ENCODE measurements around the gene NEURL4.
A peak's percentile ranks its signal among the peaks of the same experiment; 100 is the strongest.
"Not testable (repeated sequence)": the region's sequence is repeated elsewhere in the genome, so short reads cannot be mapped to it uniquely, and the experiment has no call there.

The NEURL4 gene

DNA sequence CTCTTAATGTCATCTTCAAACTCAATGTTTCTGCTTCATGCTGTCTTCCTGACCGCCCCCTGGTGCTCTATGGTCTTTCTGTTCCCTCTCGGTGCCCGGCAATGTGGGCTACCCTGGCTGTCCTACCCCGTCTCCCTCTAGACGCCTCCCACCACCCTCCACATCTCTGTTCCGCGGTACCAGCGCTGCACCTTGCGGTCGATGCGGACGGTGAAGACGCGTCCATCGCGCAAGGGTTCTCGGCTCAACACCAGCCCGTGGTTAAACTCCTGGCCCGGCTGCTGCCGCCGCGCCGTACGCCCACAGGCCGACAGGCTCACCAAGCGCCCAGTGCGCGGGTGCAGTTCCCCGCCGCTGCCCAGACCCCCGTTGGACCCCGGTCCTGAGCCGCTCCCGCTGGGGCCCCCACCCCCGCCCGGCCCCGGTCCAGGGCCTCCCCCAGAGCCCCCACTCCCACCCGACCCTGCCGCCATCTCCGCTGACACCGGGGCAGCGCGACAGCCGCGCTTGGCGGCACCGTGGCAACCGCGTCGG is at the start of gene NEURL4:
Gene NEURL4, minus strand, starts transcription at position 496 of the 534 bp plus-strand sequence. Its CDS starts 23 bp downstream, at position 473.
- no peak for DNase-seq

DNA sequence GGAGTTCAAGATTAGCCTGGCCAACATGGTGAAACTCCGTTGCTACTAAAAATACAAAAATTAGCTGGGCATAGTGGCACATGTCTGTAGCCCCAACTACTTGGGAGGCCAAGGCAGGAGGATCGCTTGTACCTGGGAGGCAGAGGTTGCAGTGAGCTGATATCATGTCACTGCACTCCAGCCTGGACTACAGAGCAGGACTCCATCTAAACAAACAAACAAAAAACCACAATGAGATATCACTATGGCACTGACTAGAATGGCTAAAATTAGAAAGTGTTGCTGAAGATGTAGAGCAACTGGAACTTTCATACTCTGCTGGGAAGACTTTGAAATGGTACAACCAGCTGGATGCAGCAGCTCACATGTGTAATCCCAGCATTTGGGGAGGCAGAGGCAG is 45.2 kb upstream of the NEURL4 start:
- no peak for DNase-seq

DNA sequence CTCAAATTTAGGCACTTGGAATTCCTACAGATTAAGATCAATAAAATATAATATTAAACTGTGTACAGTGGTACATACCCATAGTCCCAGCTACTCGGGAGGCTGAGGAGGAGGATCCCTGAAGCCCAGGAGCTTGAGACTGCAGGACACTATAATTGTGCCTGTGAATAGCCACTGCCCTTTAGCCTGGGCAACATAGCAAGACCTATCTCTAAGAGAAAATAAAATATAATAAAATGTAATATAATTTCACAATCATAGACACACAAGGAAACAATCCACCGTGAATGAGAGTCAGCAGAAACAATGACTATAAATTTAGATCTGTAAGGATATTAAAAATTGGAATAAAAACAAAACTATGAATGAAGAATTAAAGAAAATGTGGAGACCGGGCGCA is 41.7 kb upstream of the NEURL4 start:
- no peak for DNase-seq

DNA sequence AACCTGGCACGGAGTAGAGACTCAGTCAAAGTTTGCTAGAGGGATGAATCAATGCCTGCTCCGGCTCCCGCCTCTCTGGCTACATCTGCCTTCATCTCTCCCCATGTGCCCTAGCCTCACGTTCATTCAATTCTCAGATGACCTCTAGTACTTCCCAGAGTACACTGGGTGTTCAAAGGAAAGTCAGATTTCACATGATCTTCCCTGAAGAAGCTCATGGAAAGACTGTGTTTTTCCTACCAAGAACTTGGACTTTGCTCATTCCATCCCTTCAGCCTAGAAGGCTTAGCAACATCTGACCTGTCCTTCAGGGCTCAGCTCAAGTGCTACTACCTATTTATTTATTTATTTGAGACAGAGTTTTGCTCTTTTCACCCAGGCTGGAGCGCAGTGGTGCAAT is 40.7 kb upstream of the NEURL4 start:
- no peak for DNase-seq

- DNase-seq = not testable (repeated sequence)
These were observed 39.5 kb upstream of the NEURL4 start for GRCh38 chr17:7368599-7368994.

DNA sequence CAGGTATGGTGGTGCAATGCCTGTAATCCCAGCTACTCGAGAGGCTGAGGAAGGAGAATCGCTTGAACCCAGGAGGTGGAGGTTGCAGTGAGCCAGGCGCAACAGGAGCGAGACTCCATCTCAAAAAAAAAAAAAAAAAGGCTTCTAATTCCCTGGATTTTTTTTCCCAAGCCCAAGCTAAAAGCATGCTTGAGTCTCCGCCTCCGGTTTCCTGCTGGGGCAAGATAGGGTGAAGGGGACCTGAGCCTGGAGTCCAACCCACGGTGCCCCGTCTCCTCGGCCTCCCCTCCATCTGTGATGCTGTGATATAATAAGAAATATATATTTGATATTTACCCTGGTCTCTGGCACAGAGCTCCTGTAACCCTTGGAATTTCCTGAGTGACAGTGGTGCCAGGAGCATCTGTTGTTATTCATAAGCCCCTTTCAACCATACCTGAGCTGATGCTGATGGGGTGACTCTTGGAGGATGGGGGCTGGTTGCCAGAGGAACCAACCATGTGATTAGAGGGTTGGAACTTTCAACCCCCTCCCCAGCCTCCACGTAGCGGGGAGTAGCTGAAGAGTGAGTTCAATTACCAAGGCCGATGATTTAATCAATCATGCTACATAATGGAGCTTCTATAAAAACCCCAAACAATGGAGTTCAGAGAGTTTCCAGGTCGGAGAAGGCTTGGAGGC is 38.9 kb upstream of the NEURL4 start:
- no peak for DNase-seq

DNA sequence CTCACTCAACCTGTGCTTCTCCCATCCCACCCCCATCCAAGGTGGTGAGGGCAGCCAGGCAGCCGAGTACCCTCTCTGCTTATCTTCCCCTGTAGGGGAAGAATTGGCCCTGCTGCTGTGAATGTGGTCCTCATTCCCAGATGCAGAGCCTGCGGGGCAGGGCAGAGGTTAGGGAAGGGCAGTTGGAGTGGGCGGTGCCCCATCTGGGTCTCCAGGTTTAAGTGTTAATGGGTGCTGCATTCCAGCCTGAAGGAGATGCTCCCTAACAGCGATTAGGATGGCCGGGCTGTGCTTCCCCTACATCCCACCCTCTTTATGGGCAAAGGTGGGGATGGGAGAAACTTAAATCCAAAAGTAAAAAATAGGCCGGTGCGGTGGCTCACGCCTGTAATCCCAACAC is 37.9 kb upstream of the NEURL4 start:
- no peak for DNase-seq

DNA sequence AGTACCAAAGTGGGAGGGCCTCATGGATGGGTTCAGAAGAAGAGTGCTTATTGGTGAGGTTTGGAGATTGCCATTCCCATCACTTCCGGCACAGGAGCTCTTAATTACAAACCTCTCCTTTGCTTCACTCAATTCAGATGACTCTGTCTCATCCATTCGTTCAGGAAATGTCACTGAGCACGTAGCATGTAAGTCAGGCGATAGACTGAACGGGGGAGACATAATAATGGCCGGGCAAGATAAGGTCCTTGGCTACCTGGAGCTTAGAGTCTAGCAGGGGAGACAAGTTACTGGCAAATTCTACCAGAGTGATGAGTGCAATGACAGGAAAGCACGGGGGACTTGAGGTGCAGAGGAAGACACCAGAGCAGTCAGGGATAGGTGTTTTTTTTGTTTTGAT is 36.8 kb upstream of the NEURL4 start:
- DNase-seq = not testable (repeated sequence)

- DNase-seq = no peak
These were observed 34.2 kb upstream of the NEURL4 start for GRCh38 chr17:7363311-7363710.

- no peak for DNase-seq
These were observed 32.8 kb upstream of the NEURL4 start for GRCh38 chr17:7361906-7362305.

DNA sequence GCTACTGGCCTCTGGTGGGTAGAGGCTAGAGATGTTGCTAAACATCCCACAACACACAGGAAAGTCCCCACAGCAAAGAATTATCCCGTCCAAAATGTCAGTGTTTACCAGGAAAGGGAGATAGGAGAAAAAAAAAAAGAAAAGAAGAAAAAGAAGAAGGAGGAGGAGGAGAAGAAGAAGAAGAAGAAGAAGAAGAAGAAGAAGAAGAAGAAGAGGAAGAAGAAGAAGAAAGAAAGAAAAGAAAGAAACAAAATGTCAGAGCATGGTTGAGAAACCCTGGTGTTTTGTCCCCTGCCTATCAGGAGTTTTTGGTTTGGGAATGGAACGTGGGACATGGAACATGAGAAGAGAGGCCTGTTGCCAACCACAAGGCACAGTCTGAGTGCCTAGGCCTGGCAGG is 28.2 kb upstream of the NEURL4 start:
- no peak for DNase-seq

- DNase-seq = no peak
These were observed 27.6 kb upstream of the NEURL4 start for GRCh38 chr17:7356756-7357155.

- peak in 1 of 2 experiments; percentile 57 for DNase-seq
These were observed 27.0 kb upstream of the NEURL4 start for GRCh38 chr17:7356072-7356549.

GRCh38 chr17:7355573-7355972 is 26.4 kb upstream of the NEURL4 start:
- no peak for DNase-seq

- no peak for DNase-seq
These were observed 25.9 kb upstream of the NEURL4 start, which contains the start of gene TMEM95 for GRCh38 chr17:7355053-7355452. TSS of gene TMEM95 (plus strand) at chr17:7355156. CDS start at chr17:7355205, 49 bp downstream.

DNA sequence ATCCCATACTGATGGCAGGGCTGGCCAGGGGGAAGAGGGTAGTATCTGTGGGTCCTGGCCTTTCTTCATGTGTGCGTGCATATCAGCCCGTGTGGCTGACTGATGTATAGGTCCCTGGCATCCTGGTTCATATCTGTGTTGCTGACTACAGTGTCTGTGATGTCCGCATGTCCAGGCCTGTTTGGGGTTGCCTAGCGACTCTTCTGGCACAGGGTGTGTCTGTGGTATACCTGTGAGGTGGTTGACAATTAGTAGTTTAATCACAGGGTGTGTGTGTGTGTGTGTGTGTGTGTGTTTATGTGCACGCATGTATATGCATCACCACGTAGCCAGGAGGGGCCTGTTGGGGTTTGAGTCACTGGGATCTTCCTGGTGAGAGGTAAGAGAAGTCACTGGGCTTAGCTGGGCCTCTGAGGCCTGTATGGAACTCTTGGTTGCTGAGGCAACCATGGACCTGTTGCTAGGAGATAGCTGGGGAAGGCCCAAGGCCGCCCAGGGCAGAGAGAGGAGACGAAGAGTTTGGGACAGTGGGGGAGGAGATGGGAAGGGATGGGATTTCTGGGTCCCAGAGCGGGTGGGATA is 25.2 kb upstream of the NEURL4 start:
- no peak for DNase-seq

DNA sequence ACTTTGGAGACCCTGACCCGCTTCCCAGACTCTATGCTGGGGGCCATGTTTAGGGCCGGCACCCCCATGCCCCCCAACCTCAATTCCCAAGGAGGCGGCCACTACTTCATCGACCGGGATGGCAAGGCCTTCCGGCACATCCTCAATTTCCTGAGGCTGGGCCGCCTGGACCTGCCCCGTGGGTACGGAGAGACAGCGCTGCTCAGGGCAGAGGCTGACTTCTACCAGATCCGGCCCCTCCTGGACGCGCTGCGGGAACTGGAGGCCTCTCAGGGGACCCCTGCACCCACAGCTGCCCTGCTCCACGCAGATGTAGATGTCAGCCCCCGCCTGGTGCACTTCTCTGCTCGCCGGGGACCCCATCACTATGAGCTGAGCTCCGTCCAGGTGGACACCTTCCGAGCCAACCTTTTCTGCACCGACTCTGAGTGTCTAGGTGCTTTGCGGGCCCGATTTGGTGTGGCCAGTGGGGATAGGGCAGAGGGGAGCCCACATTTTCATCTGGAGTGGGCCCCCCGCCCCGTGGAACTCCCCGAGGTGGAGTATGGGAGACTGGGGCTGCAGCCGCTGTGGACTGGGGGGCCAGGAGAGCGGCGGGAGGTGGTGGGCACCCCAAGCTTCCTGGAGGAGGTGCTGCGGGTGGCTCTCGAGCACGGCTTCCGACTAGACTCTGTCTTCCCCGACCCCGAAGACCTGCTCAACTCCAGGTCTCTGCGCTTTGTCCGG is 23.9 kb upstream of the NEURL4 start:
- no peak for DNase-seq

DNA sequence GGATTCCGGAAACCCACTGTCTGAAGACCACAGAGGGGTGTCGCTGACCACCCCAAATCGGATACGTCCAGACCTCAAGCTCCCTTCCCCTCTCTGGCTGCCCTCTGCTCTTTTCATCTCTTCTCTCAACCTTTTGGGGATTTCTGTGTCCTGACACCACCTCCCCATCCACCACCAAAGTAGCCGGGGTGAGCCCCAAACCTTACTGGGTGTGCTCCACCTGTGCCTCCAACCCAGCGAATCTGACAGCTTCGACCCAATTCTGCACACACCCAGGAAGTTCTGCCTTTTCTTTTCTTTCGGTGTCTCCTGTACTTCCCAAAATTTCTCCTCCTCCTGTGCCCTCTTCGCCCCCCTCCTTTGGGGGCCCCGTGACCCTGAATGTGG is 23.4 kb upstream of the NEURL4 start:
- DNase-seq = no peak

DNA sequence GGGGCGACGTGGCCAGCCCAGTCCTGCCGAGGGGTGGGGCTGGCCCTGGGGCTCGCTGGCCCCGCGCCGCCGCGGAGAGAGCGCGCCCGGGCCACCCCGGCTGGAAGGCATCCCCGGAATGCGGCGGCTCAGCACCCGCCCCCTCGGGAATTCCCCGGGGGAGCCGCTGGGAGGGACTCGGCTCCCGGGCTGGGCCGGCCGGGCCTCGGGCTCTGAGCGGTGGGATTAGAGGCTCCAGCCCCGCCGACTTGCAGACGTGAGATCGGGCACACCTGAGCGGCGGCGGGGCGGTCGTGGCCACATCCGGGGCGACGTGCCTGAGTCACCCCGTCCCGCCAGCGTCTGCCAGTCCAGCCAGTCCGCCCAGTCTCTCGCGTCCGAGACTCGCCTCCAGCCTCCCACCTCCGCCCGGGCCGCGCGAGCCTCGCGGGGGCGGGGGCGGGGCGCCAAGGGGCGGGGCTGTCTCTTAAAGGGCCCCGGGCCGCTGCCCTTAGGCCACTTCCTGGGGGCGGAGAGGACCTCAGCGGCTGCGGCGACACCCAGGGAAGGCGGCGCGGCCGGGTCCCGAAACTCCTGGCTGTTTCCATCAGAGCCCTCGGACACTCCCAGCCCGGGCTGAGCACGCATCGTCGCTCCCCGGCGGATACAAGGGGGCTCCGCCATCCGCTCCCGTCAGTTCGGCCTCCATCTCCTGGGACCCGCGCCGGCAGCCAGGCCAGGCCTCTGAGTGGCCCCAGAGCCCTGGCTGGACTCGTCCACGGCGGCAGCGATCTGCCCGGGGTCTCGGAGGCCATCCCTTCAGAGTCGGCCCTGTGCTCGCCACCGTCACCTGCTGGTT is 22.7 kb upstream of the NEURL4 start, which contains the start of gene KCTD11:
Gene KCTD11, plus strand, starts transcription at position 498 of the 838 bp plus-strand sequence.
- DNase-seq = peak; percentile 4 to 20

DNA sequence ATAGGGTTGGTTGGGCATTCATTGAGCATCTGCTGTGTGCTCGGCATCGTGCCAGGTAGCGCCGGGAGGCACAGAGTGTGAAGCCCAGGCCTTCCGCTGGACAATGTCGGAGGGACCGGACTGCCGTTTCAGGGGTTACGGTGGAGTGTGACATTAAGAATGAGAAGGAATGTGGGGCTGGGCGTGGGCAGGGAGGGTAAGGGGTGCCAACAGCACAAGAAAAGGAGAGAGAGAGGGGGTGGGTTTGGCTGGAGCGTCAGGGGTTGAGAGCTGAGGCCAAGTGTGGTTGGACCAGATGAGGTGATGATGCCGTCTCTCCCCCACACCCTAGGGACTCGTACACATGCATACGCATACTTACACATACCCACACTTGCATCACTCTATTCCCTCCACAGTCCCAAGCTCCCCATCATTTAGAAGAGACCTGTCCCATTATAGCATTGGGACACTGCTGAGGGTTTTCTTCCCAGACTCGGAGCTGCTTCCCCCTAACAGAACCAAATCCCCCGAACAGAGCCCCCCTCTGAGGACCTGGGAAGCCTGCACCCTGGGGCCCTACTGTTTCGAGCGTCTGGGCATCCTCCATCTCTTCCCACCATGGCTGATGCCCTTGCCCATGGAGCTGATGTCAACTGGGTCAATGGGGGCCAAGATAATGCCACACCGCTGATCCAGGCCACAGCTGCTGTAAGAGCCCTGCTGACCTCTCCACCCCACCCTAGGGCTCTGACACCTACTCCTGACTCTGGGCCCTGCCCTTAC is 19.5 kb upstream of the NEURL4 start:
- DNase-seq = no peak

DNA sequence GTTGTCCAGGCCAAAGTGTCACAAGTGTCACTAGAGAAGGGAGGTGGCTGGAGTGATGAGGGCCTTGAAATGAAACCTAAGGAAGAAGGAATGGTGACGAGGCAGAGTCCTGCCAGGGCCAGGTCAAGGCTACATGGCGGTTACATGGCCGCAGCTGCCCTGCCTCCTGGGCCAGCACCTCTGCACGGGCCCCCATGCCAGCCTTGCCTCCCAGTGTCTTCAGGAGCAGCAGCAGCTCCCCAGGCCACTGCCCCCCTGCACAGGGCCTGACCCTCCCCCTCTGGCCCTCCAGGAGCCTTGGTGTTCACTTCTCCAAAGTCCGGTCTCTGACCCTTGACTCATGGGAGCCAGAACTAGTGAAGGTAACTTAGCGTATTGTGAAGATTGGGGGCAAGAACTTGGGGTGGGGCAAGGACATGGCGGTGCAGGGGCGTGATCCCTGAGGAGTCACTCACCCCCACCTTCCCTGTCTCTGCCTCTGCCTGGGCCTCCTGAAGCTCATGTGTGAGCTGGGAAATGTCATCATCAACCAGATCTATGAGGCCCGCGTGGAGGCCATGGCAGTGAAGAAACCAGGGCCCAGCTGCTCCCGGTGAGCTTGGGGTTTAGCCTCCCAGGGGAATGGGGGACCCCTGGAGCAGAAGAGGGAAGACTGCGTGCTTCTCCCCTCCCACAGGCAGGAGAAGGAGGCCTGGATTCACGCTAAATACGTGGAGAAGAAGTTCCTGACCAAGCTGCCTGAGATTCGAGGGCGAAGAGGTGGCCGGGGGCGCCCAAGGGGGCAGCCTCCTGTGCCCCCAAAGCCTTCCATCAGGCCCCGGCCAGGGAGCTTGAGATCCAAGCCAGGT is 18.7 kb upstream of the NEURL4 start:
- no peak for DNase-seq
